K562 (cell line): ENCODE data around the gene SLC6A20. TPM values are rescaled to one million over a fixed set of nuclear protein-coding genes. Genes with fewer than 3 reads are reported as not detected.

Experiments
- ATAC-seq: fragments of 200-7000 bp; cut with Tn5 transposase; 3 replicates; pipeline ENCODE4 v1.9.1; 2020; ENCODE audit warnings: moderate library complexity
- BruUV-seq: library from RNA; stranded (reverse); fragments of 400-500 nt; replicated peaks from 2 replicates; lab custom pipeline; 2021; lab: Mats Ljungman, UMichigan
- CTCF ChIA-PET: fragments of 300-600 bp; formaldehyde crosslinking; extraction: SDS; loops from one replicate; lab custom pipeline; 2021; ENCODE audit warnings: low intra/inter-chr PET ratio; lab: Yijun Ruan, JAX
- POLR2A ChIA-PET: fragments of 300-600, 350-650 bp; sonication (Branson Sonifier 250); formaldehyde crosslinking; extraction: SDS; loops from one replicate; lab custom pipeline; 2021; ENCODE audit warnings: antibody characterized with exemption, inconsistent platforms; lab: Yijun Ruan, JAX
- DNase-seq, 4 experiments: peaks; one replicate each; pipeline versions ENCODE4 v3.0.0 to v3.0.0-alpha.2; 2011 to 2018; ENCODE audit warnings: low spot score in 3 of 4, mixed read lengths in 3 of 4; ENCODE audit errors: extremely low read depth in 1 of 4
- FAIRE-seq: peaks from 2 replicates; lab custom pipeline; 2011; peaks lifted over from hg19 to GRCh38; lab: Jason Lieb, UNC
- H2AFZ ChIP-seq: 2 replicates; pipeline ENCODE4 v1.6.0; 2011; ENCODE audit warnings: low read depth, low read length, control low read depth, inconsistent platforms
- H3K27ac ChIP-seq: fragments of 200-600 bp; 3 replicates; pipeline ENCODE4 v1.8.0; 2011; ENCODE audit warnings: low read depth, mild to moderate bottlenecking, control low read depth, inconsistent platforms, low read length, moderate library complexity, mixed read lengths; ENCODE audit errors: extremely low read depth
- H3K27me3 ChIP-seq, 2 experiments: fragments of 300-600 bp in 1 of 2; 2 replicates in 1 of 2; 3 replicates in 1 of 2; pipeline versions ENCODE4 v1.6.0 to v1.8.0; 2011; ENCODE audit warnings: inconsistent platforms in 2 of 2, low read length in 2 of 2, mild to moderate bottlenecking in 1 of 2, mixed read lengths in 1 of 2, moderate library complexity in 1 of 2; ENCODE audit not compliant: control insufficient read depth in 2 of 2, insufficient read depth in 2 of 2
- H3K36me3 ChIP-seq: fragments of 300-600 bp; 3 replicates; pipeline ENCODE4 v1.8.0; 2011; ENCODE audit warnings: mild to moderate bottlenecking, low read length, inconsistent platforms; ENCODE audit not compliant: control insufficient read depth, insufficient read depth
- H3K4me1 ChIP-seq, 2 experiments: fragments of 200-600 bp in 1 of 2; replicated peaks in 1 of 2; 2 replicates in 1 of 2; 3 replicates in 1 of 2; pipeline versions ENCODE4 v1.5.1 to v1.8.0; 2011; ENCODE audit warnings: inconsistent platforms in 2 of 2, low read length in 2 of 2, mild to moderate bottlenecking in 1 of 2, mixed read lengths in 1 of 2, moderate library complexity in 1 of 2; ENCODE audit not compliant: control insufficient read depth in 2 of 2, insufficient read depth in 2 of 2
- H3K4me2 ChIP-seq: 2 replicates; pipeline ENCODE4 v1.6.1; 2011; ENCODE audit warnings: low read length, control low read depth, inconsistent platforms, mixed read lengths; ENCODE audit not compliant: insufficient read depth
- H3K4me3 ChIP-seq: fragments of 200-600 bp; sonication (generic), shearing (Covaris generic); 2 replicates; pipeline ENCODE4 v1.5.1; 2016; ENCODE audit warnings: control low read depth, inconsistent platforms
- H3K79me2 ChIP-seq: fragments of 200-600 bp; 3 replicates; pipeline ENCODE4 v1.8.0; 2011; ENCODE audit warnings: low read length, inconsistent platforms; ENCODE audit not compliant: control insufficient read depth, insufficient read depth
- H3K9ac ChIP-seq, 2 experiments: 2 replicates each; pipeline versions ENCODE4 v1.6.0 to v1.6.1; 2011; ENCODE audit warnings: low read depth in 2 of 2, low read length in 2 of 2, control low read depth in 1 of 2, inconsistent platforms in 1 of 2, mild to moderate bottlenecking in 1 of 2, mixed read lengths in 1 of 2; ENCODE audit not compliant: insufficient read depth in 1 of 2
- H3K9me1 ChIP-seq: one replicate; pipeline ENCODE4 v1.6.0; 2011; ENCODE audit warnings: inconsistent platforms, mild to moderate bottlenecking, low read length, moderate library complexity; ENCODE audit not compliant: control insufficient read depth, insufficient read depth
- H3K9me3 ChIP-seq: replicated peaks from 2 replicates; pipeline ENCODE4 v1.5.1; 2011; ENCODE audit warnings: low read depth, low read length, inconsistent platforms; ENCODE audit not compliant: control insufficient read depth, insufficient read depth
- H4K20me1 ChIP-seq: replicated peaks from 2 replicates; pipeline ENCODE4 v1.6.1; 2011; ENCODE audit warnings: low read length, inconsistent platforms, mixed read lengths; ENCODE audit not compliant: control insufficient read depth, insufficient read depth
- AFF4 ChIP-seq: sonication (generic); formaldehyde crosslinking; IDR thresholded peaks from 2 replicates; pipeline ENCODE4 v1.8.0; 2023; ENCODE audit warnings: mild to moderate bottlenecking, missing genetic modification reagents
- BRCA1 ChIP-seq, 2 experiments: fragments of 450-650 bp in 1 of 2; sonication (generic) in 1 of 2; formaldehyde crosslinking in 1 of 2; IDR thresholded peaks; 2 replicates each; pipeline versions ENCODE4 v1.5.0 to v1.6.1; 2017 to 2020; ENCODE audit warnings: mild to moderate bottlenecking in 1 of 2, missing genetic modification reagents in 1 of 2
- CEBPG ChIP-seq, 3 experiments: fragments of 200-800 bp in 1 of 3; sonication (Bioruptor generic) in 1 of 3; sonication (generic) in 1 of 3; formaldehyde crosslinking in 1 of 3; IDR thresholded peaks in 2 of 3; conservative IDR thresholded peaks in 1 of 3; 2 replicates each; pipeline versions ENCODE4 v1.6.1 to v1.8.0; 2016 to 2022; ENCODE audit warnings: missing compliant biosample characterization in 2 of 3, missing genetic modification characterization in 2 of 3, mild to moderate bottlenecking in 1 of 3, missing genetic modification reagents in 1 of 3
- CTBP1 ChIP-seq: fragments of 450-650 bp; IDR thresholded peaks from 2 replicates; pipeline ENCODE4 v1.6.1; 2016; ENCODE audit warnings: borderline replicate concordance
- KLF6 ChIP-seq: fragments of 250-450 bp; sonication (Bioruptor Pico); IDR thresholded peaks from 2 replicates; pipeline ENCODE4 v1.4.0; 2020; ENCODE audit warnings: mild to moderate bottlenecking, moderate library complexity, borderline replicate concordance
- POLR2G ChIP-seq: fragments of 200-400 bp; formaldehyde crosslinking; IDR thresholded peaks from 2 replicates; pipeline ENCODE4 v1.6.1; 2017; ENCODE audit warnings: low read depth, mild to moderate bottlenecking, antibody characterized with exemption, low read length, moderate library complexity
- PTTG1 ChIP-seq: fragments of 450-650 bp; IDR thresholded peaks from 2 replicates; pipeline ENCODE4 v1.6.1; 2016; ENCODE audit warnings: low read depth, mild to moderate bottlenecking, missing genetic modification characterization, missing compliant biosample characterization
- RBBP5 ChIP-seq: fragments of 200-600 bp; sonication (generic); IDR thresholded peaks from 2 replicates; pipeline ENCODE4 v1.6.1; 2012; ENCODE audit warnings: borderline replicate concordance, mild to moderate bottlenecking, low read length, control low read depth, inconsistent platforms; ENCODE audit not compliant: insufficient read depth, poor library complexity, severe bottlenecking
- SP1 ChIP-seq: sonication (generic); formaldehyde crosslinking; IDR thresholded peaks from 2 replicates; pipeline ENCODE4 v1.8.1; 2022; ENCODE audit warnings: mild to moderate bottlenecking, missing genetic modification reagents
- THRAP3 ChIP-seq: fragments of 450-650 bp; IDR thresholded peaks from 2 replicates; pipeline ENCODE4 v1.6.1; 2016; ENCODE audit warnings: mild to moderate bottlenecking, inconsistent platforms, borderline replicate concordance
- ZNF79 ChIP-seq: fragments of 250-450 bp; sonication (Bioruptor Pico); IDR thresholded peaks from 2 replicates; pipeline ENCODE4 v1.4.0; 2020; ENCODE audit warnings: low read depth, mild to moderate bottlenecking, moderate library complexity
- WGBS: fragments of 100-300 bp; shearing (Covaris generic); methylation state at CpG from one replicate; pipeline ENCODE4 v1.1.6; 2016; ENCODE audit warnings: low coverage, mixed read lengths; ENCODE audit not compliant: insufficient coverage; ENCODE audit errors: missing lambda C conversion rate; 5-methylcytosine and 5-hydroxymethylcytosine counted together
- in situ Hi-C: fragments of 300-500 bp; cut with MboI; formaldehyde crosslinking; loops from 4 replicates; pipeline ENCODE4 v1.15.0; 2018; ENCODE audit warnings: inconsistent platforms, mixed read lengths
- intact Hi-C: fragments of 100-400 bp; cut with micrococcal nuclease; formaldehyde crosslinking; loops from 2 replicates; pipeline ENCODE4 v1.14.2; 2022
- polyA plus RNA-seq, 8 experiments: library from polyadenylated mRNA; depleted of rRNA in 4 of 8; stranded (reverse) in 5 of 8; unstranded in 3 of 8; fragments of >200 nt; fragmentation: Nextera tagmentation in 2 of 8; fragmentation: Illumina TruSeq in 1 of 8; extraction: Ambion mirVana in 2 of 8; extraction: Trizol in 1 of 8; gene quantifications; 2 replicates each; pipeline versions ENCODE4 v1.2.1 to v1.2.3, GENCODE V29; 2011 to 2014; ENCODE audit warnings: inconsistent platforms in 1 of 8, missing spikeins in 1 of 8
- total RNA-seq, 7 experiments: library from RNA; depleted of rRNA in 6 of 7; stranded (reverse); fragments of >200 nt in 6 of 7; fragmentation: Illumina TruSeq in 2 of 7; extraction: Trizol in 2 of 7; gene quantifications; 2 replicates each; pipeline versions ENCODE4 v1.2.1 to v1.2.3, GENCODE V29; 2011 to 2021; ENCODE audit warnings: low replicate concordance in 1 of 7

The SLC6A20 gene
- total and polyA plus RNA-seq, 9 of the 15 experiments (the other 6 are each of a cell fraction or from before 2014, with no cell fraction given): not detected

DNA sequence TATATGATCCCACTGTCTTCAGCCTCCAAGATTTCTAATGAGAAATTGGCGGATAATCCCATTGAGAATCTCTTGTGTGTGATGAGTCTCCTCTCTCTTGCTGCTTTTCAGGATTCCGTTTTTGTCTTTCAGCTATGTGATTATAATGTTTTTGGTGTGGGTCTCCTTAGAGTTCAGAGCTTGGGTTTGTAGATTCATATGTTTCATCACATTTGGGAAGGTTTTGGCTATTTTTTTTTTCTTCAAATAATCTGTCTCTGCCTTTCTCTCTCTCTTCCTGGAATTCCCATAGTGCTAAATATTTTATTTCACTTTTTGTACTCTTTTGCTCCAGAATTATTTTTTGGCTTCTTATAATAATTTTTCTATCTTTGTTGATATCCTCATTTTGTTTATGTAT, 66.7 kb downstream of the SLC6A20 start:
- no peak for TF ChIP-seq RBBP5
- 0 out of 2 replicates have a peak, but pooled peaks have one; percentile 31 for TF ChIP-seq THRAP3
- no peak for FAIRE-seq
- Histone ChIP-seq H4K20me1 (no peaks in the 10 kb centered on the region), H3K27ac (no peak overlapping the region), H3K36me3 (peaks cover 63% of the 10 kb centered on the region), H3K9me1 (no peaks in the 10 kb centered on the region), H2AFZ (no peak overlapping the region), H3K79me2 (peaks cover 12% of the 10 kb centered on the region; the same call in 2 of the 3 replicates), H3K27me3 (no peaks in the 10 kb centered on the region), H3K4me1 (no peaks in the 10 kb centered on the region), H3K9me3 (no peaks in the 10 kb centered on the region), H3K4me3 (no peak overlapping the region), H3K4me2 (no peak overlapping the region), H3K9ac (no peak overlapping the region)
- ATAC-seq: no peak
- POLR2A ChIA-PET: interaction anchor here (0.7 kb wide), 2 partner anchors 19 to 1139 kb away, joined by 3 to 5 read pairs; no protein-coding TSS in a partner anchor
- in situ Hi-C loops: no loop called here
- intact Hi-C loops: no loop called here
- CTCF ChIA-PET: no interaction called here
- BruUV-seq: no TSS peak
- WGBS: 96% methylated on average over 2 of the region's 2 CpGs
- no peak for DNase-seq

GRCh38 chr3:45724911-45725310, 71.4 kb downstream of the SLC6A20 start:
- ATAC-seq (no peak), DNase-seq (no peak), FAIRE-seq (no peak)
- Histone ChIP-seq H3K4me1 (no peaks in the 10 kb centered on the region), H3K27ac (no peak overlapping the region), H3K79me2 (peaks cover 12% of the 10 kb centered on the region; the same call in 2 of the 3 replicates), H4K20me1 (no peaks in the 10 kb centered on the region), H3K9me3 (no peaks in the 10 kb centered on the region), H3K9ac (no peak overlapping the region), H3K27me3 (no peaks in the 10 kb centered on the region), H3K36me3 (peaks cover 55% of the 10 kb centered on the region), H3K4me2 (no peak overlapping the region), H3K9me1 (no peaks in the 10 kb centered on the region), H3K4me3 (no peak overlapping the region), H2AFZ (no peak overlapping the region)
- POLR2A ChIA-PET: no interaction called here
- WGBS: 77% methylated on average over 3 of the region's 3 CpGs
- CTCF ChIA-PET: interaction anchor here (0.7 kb wide), 1 partner anchor 212 kb away, joined by 6 read pairs; no protein-coding TSS in a partner anchor
- intact Hi-C loops (no loop called here), in situ Hi-C loops (no loop called here)
- no TSS peak for BruUV-seq
- TF ChIP-seq CTBP1 (no peak), ZNF79 (no peak), KLF6 (CRISPR knock-in tag) (no peak), CEBPG (CRISPR knock-in tag; IDR thresholded peaks at IDR 0.05) (no peak), CEBPG (tag; conservative IDR thresholded peaks at IDR 0.05 in 1 of 2, IDR thresholded peaks at IDR 0.05 in 1 of 2) (no peak), BRCA1 (IDR thresholded peaks at IDR 0.05) (no peak), BRCA1 (CRISPR knock-in tag; IDR thresholded peaks at IDR 0.05) (no peak), PTTG1 (tag) (no peak), SP1 (CRISPR knock-in tag) (no peak), AFF4 (CRISPR knock-in tag) (no peak), POLR2G (no peak)
